Measurements from ENCODE around the gene TRIM29.

Gene TRIM29

DNA sequence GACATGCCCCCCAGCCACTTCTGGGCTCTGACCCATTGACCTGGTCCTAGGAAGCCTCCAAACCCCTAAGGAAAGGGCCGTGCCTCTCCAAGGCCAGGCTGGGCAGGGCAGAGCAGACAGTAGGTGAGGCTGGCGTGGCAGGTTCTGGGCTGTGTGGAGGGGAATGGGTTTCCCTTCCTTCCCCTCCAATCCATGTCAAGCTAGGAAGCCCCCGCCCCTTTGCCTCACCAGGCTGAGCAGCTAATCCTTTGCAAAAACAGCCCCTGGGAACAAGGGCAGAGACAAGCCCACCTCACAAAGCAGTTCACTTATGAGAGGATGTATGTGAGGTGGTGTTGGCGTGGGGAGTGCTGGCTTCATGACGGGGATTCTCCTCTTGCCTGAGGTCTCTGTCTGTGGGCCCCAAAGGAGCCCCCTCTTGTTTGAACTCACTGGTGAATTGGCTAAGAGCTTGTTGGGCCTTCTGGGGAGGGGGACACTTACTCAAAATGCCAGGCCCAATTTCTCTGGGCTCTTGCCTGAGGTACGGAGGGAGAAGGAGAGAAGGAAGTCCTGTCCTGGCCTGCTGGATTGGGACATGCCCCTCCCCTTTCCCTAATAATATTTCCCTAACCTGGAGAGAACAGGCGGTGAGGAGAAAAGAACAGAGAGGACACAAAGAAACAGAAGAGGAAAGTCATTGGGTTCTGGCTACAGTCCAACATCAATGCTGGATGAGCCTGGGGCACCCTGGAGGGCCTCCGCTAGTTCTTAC, 1.6 kb upstream of the TRIM29 start:
- no peak for DNase-seq

DNA sequence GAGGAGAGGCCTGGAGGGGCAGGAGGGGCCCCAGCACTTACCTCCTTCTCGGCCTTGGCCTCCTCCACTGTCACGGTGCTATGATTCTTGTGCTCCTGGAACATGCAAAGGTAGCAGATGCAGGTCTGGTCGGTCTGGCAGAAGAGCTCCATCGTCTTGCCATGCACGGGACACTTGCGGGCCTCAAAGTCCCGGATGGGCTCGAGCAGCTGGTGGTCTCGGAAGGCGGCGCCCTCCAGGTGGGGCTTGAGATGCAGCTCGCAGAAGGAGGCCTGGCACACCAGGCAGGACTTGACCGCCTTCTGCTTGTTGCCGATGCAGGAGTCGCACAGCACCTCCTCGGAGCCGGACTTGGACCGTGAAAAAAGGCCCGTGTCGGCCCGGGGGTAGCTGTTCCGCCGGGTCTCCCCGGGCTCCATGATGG, 714 bp downstream of the TRIM29 start:
- DNase-seq: no peak

DNA sequence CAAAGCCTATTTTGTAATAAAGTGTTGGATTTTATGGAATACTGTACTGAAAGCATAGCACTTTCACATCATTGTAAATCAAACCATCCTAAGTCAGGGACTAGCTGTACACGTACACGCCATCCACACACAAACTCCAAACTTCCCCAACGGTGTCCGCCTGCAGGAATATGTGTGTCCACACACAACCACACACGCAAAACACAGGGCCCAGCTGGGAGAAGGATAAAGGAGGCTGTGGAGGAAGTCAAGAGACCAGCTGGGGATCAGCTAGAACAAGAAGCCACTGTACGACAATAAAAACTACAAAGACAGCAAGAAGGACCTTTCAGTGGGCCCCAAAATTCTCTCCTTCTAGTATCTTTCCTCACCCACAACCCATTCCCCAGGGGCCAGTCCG, 1.6 kb downstream of the TRIM29 start:
- DNase-seq: no peak

DNA sequence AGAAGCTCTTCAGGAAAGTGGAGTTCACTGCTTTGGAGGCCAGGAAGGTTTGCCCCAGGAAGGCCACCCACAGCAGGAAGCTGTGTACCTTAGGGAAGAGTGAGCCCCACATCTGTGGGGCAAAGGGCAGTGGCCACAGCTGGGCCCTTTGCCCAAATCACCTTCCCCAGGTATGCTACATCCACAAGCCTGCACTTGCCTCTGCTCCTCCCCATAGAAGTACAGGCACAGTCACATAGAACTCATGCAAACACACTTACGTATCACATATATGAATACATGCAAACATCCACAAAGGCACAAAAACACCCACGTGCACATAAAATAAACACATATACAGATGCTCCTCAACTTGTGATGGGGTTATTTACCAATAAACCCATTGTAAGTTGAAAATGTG, 2.1 kb downstream of the TRIM29 start:
- DNase-seq: no peak

DNA sequence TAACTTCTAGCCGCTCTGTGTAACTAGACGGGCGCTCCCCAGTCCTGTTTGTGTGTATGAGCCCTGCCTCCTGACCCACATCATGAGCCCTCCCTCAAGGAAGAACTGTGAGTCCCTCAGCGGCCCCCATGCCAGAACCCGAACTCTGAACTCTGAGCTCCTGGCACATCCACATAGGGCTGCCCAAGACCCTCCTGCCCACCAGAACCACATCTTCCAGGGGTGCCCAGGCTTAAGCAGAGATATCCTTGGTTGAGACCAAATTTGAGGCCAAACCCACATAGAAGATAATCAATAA, 3.0 kb downstream of the TRIM29 start:
- DNase-seq: no peak

DNA sequence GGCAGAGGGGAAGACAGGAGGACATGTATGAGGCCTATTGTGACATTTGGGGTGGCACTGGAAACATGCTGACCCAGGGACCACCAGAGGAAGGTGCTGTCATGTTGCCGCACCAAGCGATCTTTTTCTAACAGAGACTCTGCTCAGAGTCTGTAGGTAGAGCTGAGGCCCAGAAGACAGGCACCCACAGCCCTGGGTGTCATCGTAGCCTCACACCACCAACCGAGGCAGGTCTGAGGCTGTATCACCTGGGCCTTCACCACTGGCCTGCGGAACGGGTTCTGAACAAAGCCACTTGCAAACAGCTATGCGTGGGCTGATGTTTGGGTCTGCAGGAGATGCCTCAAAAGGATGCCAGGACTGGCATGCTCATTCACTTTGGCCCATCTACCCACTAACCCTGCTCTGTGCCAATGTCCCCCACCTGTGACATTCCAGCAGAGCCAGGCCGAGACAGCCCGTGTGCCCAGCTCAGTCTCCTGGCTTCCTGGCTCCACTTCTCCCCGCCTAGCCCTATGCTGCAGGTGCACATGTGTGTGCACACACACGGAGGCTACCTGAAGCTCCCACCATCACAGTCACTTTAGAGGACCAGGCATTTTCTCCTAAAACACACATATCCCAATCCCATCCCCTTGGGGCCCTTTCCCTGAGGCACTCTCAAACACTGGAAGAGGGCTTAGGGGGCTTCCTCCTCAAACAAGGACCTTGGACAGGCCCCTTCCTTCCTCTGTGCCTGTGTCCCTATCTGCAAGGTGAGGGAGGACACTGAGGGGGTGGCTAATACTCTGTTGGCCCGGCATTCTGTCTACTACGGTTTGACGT, 3.6 kb downstream of the TRIM29 start:
- no peak for DNase-seq

DNA sequence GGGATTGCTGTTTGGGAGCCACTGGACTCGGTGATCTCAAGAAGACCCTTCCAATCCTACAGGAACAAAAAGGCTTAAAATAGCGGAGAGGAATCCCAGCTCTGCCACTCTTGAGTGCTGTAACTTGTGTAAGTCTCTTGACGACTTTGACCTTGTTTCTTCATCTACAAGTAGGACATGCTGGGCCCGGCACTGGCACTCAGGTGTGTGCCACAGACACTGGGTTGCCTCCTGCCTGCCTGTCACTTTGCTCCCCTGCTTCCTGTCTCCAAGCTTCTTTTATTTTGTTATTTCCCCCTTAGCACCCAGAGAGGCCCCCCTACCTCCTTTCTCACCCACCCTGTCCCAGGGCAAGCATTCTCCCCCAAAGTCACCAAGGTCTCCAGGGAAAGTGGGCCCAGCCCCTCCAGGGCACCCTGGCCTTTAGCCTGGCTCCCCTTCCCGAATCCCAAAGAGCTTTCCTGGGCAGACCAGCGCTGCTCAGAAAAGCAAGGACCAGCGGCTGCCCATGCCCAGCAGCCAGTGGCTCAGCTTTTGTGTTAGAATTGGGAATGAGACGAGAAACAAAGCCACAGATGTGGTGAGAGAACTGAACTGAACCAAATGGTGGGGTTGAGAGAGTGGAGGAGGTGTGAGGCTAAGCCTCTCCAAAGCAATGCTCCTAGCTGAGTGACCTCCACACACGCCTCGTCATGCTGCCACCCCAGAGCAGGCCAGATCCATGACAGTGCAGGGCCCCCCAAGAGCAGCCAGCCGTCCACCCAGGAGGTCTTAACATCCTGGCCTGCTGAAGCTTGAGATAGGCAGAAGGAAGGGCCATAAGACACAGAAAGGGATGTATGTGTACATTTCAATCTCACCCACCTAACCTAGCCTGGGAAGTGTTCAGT, 4.5 kb downstream of the TRIM29 start:
- no peak for DNase-seq

DNA sequence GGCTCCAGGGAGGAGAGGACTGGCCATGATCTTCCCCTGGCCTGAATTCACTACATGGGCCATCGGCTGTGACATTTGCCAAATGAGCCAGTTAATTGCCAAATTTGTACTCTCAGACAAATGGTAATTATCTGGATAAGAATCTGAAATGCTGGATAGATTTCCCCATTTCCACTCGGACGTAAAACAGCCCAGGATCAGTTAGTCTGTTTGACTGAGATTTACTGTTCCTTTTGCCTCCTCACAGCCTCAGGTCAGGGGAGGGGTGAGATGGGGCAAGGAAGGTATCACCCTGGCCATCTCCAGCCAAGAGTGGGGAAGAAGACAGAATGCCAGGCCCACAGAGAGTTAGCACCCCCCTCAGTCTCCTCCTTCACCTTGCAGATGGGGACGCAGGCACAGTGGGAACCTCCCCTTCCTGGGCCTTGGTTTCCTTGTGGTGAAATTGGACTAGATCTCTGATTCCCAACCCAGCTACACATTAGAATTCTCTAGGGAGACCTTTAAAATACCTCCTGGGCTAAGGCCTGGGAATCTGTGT, 5.2 kb downstream of the TRIM29 start:
- DNase-seq: no peak

DNA sequence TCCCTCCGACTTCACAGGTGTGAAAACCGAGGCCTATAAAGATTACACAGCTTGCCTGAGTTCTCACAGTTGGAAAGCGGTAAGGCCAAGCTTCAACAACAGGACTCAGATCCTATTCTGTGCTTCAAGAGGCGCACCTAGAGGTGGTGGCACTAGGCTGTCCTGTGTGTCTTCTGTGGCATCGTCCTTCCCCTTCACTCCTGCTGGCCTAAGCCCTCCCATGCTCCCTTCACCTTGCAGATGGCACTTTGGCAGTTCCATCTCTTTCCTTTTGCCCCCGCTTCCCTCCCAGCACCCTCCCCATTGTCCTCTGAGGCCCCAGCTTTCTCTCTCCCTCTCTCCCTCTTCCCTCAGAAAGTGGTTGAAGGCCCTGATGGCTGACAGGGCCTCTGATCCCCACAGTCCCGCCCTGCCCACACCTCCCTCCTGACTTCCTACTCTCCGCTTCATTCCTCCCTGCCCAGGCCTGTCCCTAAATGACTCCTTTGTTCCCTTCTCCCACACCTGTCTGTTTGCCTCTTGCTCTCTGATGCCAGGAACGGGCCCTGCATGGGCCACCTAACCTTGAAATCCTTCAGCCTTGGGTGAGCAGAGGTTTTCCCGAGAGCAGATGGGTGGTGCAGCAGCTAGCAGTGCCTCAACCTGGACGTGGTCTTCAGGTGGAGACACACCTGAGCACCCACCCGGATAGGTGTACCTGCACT, 5.8 kb downstream of the TRIM29 start:
- no peak for DNase-seq

DNA sequence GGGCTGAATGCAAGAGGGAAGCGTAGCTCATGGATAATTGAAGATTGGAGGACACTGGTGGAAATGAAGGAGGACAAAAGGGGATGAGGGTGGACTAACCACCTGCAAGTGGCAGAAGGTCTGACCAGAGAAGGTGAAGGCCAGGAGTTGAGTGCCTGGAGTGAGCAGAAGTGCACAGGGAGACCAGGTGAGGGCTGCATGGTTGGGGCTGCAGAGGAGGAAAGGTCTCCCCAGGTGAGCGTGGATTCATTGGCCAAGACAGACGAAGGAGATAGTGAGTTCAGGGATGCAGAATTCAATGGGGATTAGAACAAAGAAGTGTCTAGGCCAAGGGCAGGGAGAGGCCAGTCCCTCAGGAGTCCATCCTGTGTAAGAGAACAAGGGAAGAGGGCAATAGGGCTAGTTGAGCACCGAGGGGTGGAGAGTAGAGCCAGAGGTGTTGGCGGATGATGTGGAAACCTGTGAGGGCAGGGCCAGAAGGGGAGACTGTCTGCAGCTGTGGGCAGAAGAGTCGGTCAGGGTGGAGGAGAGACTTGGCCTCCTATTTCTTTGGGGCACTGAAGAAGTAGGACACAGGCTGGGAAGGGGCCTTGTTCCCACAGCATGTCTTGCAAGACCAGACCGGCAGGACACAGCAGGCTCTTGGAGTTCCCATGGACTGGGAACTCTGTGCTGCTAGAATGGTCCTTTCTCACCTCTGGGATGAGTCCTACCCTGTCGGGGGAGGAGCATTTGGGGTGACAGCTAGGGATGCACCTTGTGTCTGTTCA, 6.7 kb downstream of the TRIM29 start:
- no peak for DNase-seq

DNA sequence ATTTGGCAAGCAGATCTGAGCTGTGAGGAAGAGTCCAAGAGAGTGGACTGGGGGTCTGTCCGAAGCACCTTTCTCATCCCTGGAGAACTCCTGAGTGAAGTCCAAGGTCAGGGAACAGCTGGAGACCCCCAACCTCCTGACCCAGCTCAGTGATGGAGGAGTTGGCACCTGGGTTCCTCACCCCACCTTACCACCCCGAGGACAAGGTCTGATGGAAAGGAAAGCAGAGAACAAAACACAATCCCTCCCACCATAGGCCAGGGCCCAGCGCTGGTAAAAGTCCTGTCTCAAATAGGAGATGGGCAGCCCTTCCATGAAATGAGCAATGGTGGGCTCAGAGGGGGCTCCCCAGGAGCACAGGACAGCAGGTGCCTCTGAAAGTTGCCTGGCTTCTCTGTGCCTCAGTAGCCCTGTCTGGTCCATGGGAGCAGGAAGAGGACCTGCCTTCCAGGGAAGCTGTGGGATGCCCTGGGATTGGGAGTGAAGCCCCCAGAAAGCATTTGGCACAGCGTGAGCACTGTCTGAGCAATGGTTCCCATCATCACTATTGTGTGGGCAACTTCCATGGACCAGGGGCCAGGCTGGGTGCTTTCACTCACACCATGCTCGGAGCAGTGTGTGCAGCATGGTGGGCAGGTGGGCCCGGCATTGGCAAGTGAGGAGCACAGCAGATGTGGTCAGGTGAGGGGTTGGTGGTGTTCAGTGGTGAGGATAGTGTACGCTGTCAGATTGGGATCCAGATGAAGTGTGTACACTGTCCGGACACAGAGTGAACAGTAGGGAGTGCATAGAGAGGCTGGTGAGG, 7.5 kb downstream of the TRIM29 start:
- no peak for DNase-seq

DNA sequence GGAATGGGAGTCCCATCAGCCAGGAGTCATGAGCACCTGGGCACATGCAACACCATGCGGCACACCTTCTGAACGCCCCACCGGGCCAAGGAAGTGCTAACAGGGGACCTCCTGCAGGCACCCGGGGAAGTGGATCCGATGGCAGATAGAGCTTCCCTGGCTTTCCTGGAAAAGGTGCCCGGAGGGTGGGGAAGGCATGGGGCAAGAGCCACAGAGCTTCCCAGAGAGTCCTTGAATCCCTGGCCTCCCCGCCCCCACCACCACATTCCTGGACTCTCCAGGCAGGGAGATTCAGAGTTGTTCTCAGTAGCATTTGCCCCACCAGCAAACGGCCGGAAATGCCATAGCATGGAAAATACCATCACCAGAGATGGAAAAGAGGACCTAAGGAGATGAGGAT, 8.3 kb downstream of the TRIM29 start:
- no peak for DNase-seq

DNA sequence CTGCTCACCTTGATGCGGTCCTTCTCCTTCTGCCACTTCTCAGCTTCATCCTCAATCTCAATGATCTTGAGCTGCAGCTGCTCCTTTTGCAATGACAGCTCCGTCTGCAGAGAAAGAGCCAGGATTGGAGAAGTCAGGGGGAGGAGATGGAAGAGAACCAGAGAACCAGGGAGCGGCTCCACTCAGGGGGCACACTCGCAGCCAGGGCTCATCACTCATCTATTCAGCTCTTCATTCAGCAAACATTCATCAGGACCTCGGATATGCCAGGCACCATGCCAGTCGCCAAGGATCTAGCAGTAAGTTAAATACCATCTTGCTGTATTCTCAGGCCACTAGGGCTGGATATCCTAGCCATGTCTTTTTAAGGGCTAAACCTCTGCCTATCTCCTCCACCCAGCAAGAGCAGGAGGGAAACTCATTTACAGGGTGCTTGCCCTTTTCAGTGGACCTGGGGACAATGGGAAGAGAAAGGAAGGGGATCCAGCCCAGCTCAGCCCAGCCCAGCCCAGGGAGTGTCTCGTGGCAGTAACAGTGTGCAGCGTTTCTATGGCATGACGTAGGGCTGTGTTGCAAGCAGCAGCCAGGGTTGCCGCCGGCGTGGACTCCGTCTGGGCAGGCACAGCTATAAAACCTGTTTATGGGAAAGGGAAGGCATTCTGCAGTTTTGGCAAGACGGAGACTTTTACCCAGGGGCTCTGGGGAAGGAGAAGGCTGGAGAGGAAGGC, 9.4 kb downstream of the TRIM29 start:
- no peak for DNase-seq

DNA sequence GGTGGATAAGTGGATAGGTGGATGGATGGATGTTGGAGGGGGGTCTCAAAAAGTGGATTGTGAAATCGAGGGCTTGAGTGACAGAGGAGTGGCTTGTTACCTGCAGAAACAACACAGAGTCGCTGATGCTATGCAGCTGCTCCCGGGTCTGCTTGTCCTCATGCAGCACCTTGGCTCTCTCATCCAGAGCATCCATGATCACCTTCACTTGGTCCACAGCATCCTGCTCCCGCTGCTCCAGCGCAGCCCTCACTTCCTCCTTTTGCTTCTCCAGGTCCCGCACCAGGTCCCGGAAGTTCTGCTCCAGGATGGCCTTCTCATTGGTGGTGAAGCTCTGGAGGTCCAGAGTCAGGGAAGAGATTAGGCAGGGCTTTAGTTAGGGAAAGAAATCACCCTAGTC, 10.7 kb downstream of the TRIM29 start:
- no peak for DNase-seq

DNA sequence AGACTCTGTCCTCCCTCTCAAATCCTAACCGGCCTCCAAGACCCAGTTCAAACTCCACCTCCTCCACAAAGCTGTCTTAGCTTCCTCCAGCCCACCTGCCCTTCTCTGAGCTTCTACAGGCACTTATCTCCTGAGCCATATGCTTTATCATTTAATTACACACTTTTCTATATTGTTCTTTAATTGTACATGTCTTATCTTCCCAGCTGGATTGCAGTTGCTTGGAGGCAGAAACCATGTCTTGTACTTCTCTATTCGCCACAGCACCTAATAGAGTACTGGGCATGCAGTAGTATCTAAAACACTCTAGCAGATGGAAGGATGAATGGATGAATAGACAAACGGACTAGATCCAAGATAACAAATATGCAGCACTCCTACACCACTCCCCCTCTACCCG, 11.3 kb downstream of the TRIM29 start:
- peak; percentile 87 for DNase-seq

DNA sequence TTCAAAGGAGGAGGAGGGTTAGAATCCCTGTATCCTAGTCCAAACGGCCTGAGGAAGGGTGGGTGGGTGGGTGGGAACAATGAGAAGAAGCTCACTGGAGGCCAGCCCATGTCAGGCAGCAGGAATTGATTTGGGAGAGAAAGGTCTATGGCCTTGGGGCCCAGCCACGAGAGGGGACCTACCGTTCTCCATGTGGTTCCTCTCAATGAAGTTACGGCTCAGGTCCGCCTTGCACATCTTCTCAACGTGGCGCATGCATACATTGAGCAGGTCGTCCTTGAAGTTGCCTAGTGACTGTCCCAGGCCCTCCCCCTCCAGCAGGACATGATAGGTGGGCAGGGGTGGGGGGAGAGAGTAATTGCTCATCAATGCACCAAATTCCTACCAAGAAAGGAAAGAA, 12.4 kb downstream of the TRIM29 start:
- DNase-seq: no peak

DNA sequence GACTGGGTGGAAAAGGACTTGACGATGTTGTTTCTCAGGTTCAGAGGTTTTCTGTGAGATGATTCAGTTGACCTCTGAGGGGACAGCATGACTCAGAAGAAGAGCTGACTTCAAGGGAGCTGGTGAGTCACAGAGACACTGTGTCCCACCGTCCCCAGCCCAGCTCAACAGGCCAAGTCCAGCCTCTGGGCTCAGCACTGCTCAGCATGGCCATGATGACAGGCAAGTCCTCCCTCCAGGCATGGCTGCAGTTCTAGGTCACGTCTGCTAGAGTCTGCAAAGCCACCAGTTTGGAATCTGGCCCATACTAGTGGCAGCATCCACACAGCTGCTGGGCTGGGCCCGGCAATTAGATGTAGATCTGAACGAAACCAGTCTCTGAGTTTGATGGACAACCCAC, 12.9 kb downstream of the TRIM29 start:
- peak; percentile 52 for DNase-seq

DNA sequence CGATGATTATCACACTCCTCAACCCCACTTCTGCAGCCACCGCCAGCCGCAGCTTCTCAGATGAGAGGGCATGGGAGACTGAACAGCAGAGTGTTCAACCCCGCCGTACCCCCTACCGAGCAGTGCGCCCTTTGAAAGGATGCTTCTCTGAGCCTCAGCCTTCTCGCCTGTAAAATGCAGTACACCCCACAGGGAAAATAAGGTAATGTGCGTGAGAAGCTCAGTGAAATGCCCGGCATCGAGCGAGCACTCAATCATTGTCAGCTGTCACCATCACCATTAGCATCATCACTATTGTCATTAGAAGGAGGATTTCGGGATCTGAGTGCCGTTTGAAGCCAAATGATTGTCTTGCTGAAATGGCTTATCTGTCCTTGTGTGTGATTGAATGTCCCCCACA, 13.6 kb downstream of the TRIM29 start:
- no peak for DNase-seq

DNA sequence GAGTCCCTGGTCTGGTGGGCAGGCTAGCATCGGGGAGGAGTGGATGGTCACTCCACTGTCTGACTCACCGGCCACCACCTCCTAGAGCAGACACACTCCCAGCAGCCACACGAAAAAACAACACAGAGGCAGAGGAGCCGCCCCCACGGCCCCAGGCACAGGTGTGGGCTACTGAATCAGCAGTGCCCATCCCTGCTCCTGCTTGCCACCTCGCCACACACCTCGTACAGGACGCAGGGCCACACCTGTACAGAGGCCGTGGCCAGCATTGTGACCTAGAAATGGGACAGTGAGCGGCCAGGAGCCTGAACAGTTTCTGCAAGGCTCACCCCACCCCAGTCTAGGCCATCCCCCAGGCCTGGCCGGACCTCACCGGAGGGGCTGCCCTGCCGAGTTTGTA, 14.0 kb downstream of the TRIM29 start:
- DNase-seq: no peak
